Mucosa of descending colon (tissue), 3 donors: ENCODE results near the gene CCL27. TPM values are rescaled to one million over a fixed set of nuclear protein-coding genes. Genes with fewer than 3 reads are reported as not detected.

ENCODE experiments used
- ATAC-seq: fragments of 200-7000 bp; cut with Tn5 transposase; one replicate; pipeline ENCODE4 v1.9.1; 2020; ENCODE audit warnings: mild to moderate bottlenecking, moderate library complexity
- DNase-seq, 3 donors: peaks; one replicate each; pipeline ENCODE4 v3.0.0-alpha.2; 2020
- H3K36me3 ChIP-seq: fragments of 200-600 bp; one replicate; pipeline ENCODE4 v1.8.0; 2021; ENCODE audit warnings: low read depth, mild to moderate bottlenecking
- H3K4me1 ChIP-seq: fragments of 200-600 bp; one replicate; pipeline ENCODE4 v1.8.0; 2021; ENCODE audit warnings: low read depth, mild to moderate bottlenecking
- H3K4me3 ChIP-seq: fragments of 200-600 bp; one replicate; pipeline ENCODE4 v1.8.0; 2021; ENCODE audit warnings: mild to moderate bottlenecking
- H3K9me3 ChIP-seq: fragments of 200-600 bp; one replicate; pipeline ENCODE4 v1.8.0; 2021; ENCODE audit warnings: mild to moderate bottlenecking
- CTCF ChIP-seq: fragments of 200-600 bp; IDR thresholded peaks from one replicate; pipeline ENCODE4 v1.8.0; 2022; ENCODE audit warnings: antibody characterized with exemption, mild to moderate bottlenecking
- intact Hi-C, 2 donors: fragments of 100-400 bp; cut with DNase I in 1 of 2; cut with micrococcal nuclease in 1 of 2; formaldehyde crosslinking; loops; one replicate each; pipeline versions ENCODE4 v1.11.0 to v1.11.1; 2022; cut with DNase I, micrococcal nuclease
- total RNA-seq, 3 donors: library from RNA; stranded (reverse); fragmentation: NEBNext Ultra II Directional in 2 of 3; extraction: Animal tissue kit (Norgen Biotek cat#: 25700) in 2 of 3; gene quantifications; one replicate each; pipeline versions ENCODE4 v1.2.1 to v1.2.4, GENCODE V29; 2021 to 2023
- donor health status: DM: no; HTN: no; CAD: no; lungs with moderate emphysema.
- donor health status: DM: no; HTN: no; CAD: no.
- donor health status: DM: no; HTN: yes; CAD: no.

The CCL27 gene
- total RNA-seq, 3 donors from 2014 or later: not detected

- intact Hi-C loops: no loop called here
- peak; percentile 92 for ATAC-seq
- TF ChIP-seq CTCF: no peak
These were observed 10.4 kb downstream of the CCL27 start, which contains the start of gene IL11RA for GRCh38 chr9:34651876-34652601. TSS of gene IL11RA (plus strand) at chr9:34652185. CDS start at chr9:34655218, 3,033 bp downstream.

GRCh38 chr9:34651321-34651720 is 11.1 kb downstream of the CCL27 start:
- H3K4me1 ChIP-seq: peaks cover 29% of the 10 kb centered on the region
- peak in 2 of 3 donors; percentile 49 to 59 for DNase-seq

More at GRCh38 chr9:34651876-34652601, 10.4 kb downstream of the CCL27 start, which contains the start of gene IL11RA:
- peak; percentile 91 to 92 (median 92) for DNase-seq
- Histone ChIP-seq H3K4me3 (peak within 1 kb of the TSS; percentile 3), H3K36me3 (no peaks in the 10 kb centered on the region), H3K9me3 (no peaks in the 10 kb centered on the region), H3K4me1 (peaks cover 29% of the 10 kb centered on the region)

GRCh38 chr9:34650816-34651215 is 11.6 kb downstream of the CCL27 start:
- Histone ChIP-seq H3K9me3 (no peaks in the 10 kb centered on the region), H3K4me1 (peaks cover 33% of the 10 kb centered on the region), H3K4me3 (no peak overlapping the region), H3K36me3 (no peaks in the 10 kb centered on the region)
- no peak for ATAC-seq
- peak in 1 of 3 donors; percentile 41 for DNase-seq
- no peak for TF ChIP-seq CTCF
- intact Hi-C loops: no loop called here

More at GRCh38 chr9:34651321-34651720, 11.1 kb downstream of the CCL27 start:
- H3K4me3 ChIP-seq: no peak overlapping the region
- no peaks in the 10 kb centered on the region for H3K36me3 ChIP-seq
- no peak for TF ChIP-seq CTCF
- H3K9me3 ChIP-seq: no peaks in the 10 kb centered on the region
- intact Hi-C loops: no loop called here
- ATAC-seq: peak; percentile 0

- peaks cover 30% of the 10 kb centered on the region for H3K4me1 ChIP-seq
- no peaks in the 10 kb centered on the region for H3K9me3 ChIP-seq
- DNase-seq (no peak), ATAC-seq (no peak)
- no peak for TF ChIP-seq CTCF
- no peaks in the 10 kb centered on the region for H3K36me3 ChIP-seq
- intact Hi-C loops: no loop called here
- no peak overlapping the region for H3K4me3 ChIP-seq
These were observed 13.8 kb downstream of the CCL27 start for GRCh38 chr9:34648673-34649072.

GRCh38 chr9:34647651-34648050 is 14.8 kb downstream of the CCL27 start:
- intact Hi-C loops: no loop called here
- DNase-seq: peak in 2 of 3 donors; percentile 42 to 53
- H3K4me3 ChIP-seq: no peak overlapping the region
- no peak for TF ChIP-seq CTCF
- H3K4me1 ChIP-seq: peaks cover 24% of the 10 kb centered on the region
- ATAC-seq: no peak
- no peaks in the 10 kb centered on the region for H3K36me3 ChIP-seq
- H3K9me3 ChIP-seq: no peaks in the 10 kb centered on the region
